Osteocyte (in vitro differentiated cells): ENCODE measurements around the gene CRHBP. TPM values are rescaled to one million over a fixed set of nuclear protein-coding genes. Genes with fewer than 3 reads are reported as not detected.
A peak's percentile ranks its signal among the peaks of the same experiment; 100 is the strongest.

ENCODE experiments used
- DNase-seq: peaks from one replicate; pipeline ENCODE4 v3.0.0; 2021; ENCODE audit warnings: mixed read lengths; ENCODE audit not compliant: unreplicated experiment; ENCODE audit errors: extremely low spot score
- H3K27ac Mint-ChIP-seq: one replicate; pipeline ENCODE4 v1.8.0; 2021; ENCODE audit warnings: mild to moderate bottlenecking, mixed read lengths; ENCODE audit not compliant: unreplicated experiment
- H3K27me3 Mint-ChIP-seq: one replicate; pipeline ENCODE4 v1.8.0; 2021; ENCODE audit warnings: mixed read lengths; ENCODE audit not compliant: unreplicated experiment
- H3K36me3 Mint-ChIP-seq: one replicate; pipeline ENCODE4 v1.8.0; 2021; ENCODE audit warnings: mixed read lengths; ENCODE audit not compliant: unreplicated experiment
- H3K4me1 Mint-ChIP-seq: one replicate; pipeline ENCODE4 v1.8.0; 2021; ENCODE audit warnings: mixed read lengths; ENCODE audit not compliant: unreplicated experiment
- H3K4me3 Mint-ChIP-seq: one replicate; pipeline ENCODE4 v1.8.0; 2021; ENCODE audit warnings: mild to moderate bottlenecking, moderate library complexity, mixed read lengths; ENCODE audit not compliant: unreplicated experiment
- H3K9me3 Mint-ChIP-seq: one replicate; pipeline ENCODE4 v1.8.0; 2021; ENCODE audit warnings: mixed read lengths; ENCODE audit not compliant: unreplicated experiment
- total RNA-seq: library from RNA; stranded (reverse); gene quantifications from 2 replicates; pipeline ENCODE4 v1.2.1, GENCODE V29; 2021
- TF ChIP-seq, protein P1 (sequence below): fragments of 200-600 bp; sonication (generic); IDR thresholded peaks from 2 replicates; pipeline ENCODE4 v1.5.0; 2021; ENCODE audit warnings: antibody characterized with exemption, mild to moderate bottlenecking, moderate library complexity

CRHBP gene
- total RNA-seq, 1 donor from 2014 or later = 9.6 TPM

DNA sequence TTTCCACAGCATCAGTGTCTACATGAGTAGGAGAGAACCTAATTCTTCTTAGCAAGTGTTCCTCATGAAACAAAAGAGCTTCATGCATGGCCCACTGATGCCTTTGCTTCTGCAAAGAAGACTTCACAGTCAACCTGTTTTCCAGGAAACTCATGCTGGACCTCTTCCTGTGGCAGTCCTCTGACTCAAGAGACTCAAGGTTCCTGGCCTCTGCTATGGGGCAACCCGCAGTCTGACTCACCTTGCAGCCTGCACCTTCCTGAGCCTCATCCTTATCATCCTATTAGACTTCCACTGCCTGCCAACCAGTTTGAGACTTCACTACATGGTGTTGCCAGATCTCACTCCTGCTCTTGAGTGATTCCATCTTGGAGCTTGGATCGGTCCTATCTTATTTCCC is 59.8 kb downstream of the CRHBP start:
- no peak for DNase-seq
- no peak overlapping the region for H3K4me3 Mint-ChIP-seq
- no peak overlapping the region for H3K27ac Mint-ChIP-seq
- H3K4me1 Mint-ChIP-seq = no peaks in the 10 kb centered on the region
- H3K27me3 Mint-ChIP-seq = peaks cover 1% of the 10 kb centered on the region
- H3K36me3 Mint-ChIP-seq = no peaks in the 10 kb centered on the region
- H3K9me3 Mint-ChIP-seq = no peaks in the 10 kb centered on the region
- TF ChIP-seq, protein P1, sequence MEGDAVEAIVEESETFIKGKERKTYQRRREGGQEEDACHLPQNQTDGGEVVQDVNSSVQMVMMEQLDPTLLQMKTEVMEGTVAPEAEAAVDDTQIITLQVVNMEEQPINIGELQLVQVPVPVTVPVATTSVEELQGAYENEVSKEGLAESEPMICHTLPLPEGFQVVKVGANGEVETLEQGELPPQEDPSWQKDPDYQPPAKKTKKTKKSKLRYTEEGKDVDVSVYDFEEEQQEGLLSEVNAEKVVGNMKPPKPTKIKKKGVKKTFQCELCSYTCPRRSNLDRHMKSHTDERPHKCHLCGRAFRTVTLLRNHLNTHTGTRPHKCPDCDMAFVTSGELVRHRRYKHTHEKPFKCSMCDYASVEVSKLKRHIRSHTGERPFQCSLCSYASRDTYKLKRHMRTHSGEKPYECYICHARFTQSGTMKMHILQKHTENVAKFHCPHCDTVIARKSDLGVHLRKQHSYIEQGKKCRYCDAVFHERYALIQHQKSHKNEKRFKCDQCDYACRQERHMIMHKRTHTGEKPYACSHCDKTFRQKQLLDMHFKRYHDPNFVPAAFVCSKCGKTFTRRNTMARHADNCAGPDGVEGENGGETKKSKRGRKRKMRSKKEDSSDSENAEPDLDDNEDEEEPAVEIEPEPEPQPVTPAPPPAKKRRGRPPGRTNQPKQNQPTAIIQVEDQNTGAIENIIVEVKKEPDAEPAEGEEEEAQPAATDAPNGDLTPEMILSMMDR = no peak

DNA sequence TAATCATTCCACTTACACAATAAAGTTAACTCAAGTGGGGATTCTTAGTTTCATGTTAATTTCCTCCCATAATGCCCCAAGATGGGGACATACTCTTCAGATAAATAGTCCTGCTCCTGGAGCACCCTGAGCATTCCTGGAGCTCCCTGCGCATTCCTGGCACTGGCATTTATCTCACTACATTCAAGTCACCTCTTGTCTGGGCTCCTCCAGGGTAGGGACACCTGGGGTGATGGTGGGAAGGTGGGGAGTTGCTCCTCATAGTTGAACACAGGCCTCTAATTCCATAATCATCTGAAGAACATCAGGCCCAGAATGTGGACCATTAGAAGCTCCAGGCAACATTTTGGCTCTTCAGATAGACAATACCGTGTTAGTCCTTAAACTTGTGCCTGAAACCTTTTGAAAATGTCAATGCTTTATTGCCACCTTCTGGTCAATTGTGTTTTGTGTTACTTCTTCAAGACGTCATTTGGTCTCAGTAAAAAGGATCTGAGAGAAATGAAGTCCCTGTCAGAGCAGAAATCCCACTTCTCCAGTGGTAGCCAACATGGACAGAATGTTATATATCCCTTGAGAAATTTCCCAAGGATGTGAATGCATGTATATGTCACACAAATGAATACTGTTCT is 63.2 kb downstream of the CRHBP start:
- TF ChIP-seq, protein P1 = peak; percentile 68
- Mint-ChIP-seq H3K9me3 (no peaks in the 10 kb centered on the region), H3K4me1 (no peaks in the 10 kb centered on the region), H3K27ac (no peak overlapping the region), H3K36me3 (no peaks in the 10 kb centered on the region), H3K4me3 (no peak overlapping the region), H3K27me3 (peaks cover 11% of the 10 kb centered on the region)
- DNase-seq = no peak

DNA sequence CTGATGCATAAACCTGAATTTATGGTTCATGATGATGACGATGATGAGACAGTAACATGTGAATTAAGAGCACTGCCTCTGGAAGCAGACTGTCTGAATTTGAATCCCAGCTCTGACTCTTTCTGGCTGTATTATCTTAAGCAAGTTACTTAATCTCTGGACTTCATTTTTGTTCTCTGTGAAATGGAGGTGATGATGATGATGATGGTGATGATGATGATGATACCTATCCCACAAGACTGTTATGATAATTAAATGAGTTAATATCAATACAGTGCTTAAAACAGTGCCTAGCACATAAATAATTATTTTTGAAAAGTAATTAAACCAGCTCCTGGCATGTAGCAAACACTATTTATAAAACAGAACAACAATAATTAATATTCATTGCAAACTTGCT is 64.1 kb downstream of the CRHBP start:
- Mint-ChIP-seq H3K9me3 (no peaks in the 10 kb centered on the region), H3K27ac (no peak overlapping the region)

DNA sequence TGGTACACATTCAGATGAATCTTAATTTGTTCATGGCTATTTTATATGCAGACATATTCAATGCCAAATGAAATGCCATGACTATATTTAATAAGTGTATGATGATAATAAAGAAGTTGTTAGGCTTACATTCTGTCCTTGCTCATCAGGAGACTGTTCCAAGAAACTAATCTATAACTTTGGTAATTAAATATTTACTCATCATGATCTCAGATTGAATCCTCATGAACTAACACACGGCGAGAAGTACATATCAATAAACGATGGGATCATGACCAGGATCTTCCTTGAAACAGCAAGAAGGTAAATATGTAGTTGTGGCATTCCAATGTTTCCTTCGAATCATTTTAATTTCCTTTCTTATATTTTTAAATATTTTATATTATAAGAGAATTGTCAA is 64.8 kb downstream of the CRHBP start:
- no peaks in the 10 kb centered on the region for H3K4me1 Mint-ChIP-seq
- H3K4me3 Mint-ChIP-seq = no peak overlapping the region

More for the DNA sequence above, 64.1 kb downstream of the CRHBP start:
- TF ChIP-seq, protein P1 = no peak
- Mint-ChIP-seq H3K36me3 (no peaks in the 10 kb centered on the region), H3K4me3 (no peak overlapping the region), H3K4me1 (no peaks in the 10 kb centered on the region), H3K27me3 (peaks cover 15% of the 10 kb centered on the region)
- DNase-seq = no peak

More for the DNA sequence above, 64.8 kb downstream of the CRHBP start:
- Mint-ChIP-seq H3K36me3 (no peaks in the 10 kb centered on the region), H3K27me3 (peaks cover 21% of the 10 kb centered on the region), H3K27ac (no peak overlapping the region), H3K9me3 (no peaks in the 10 kb centered on the region)
- TF ChIP-seq, protein P1 = no peak
- no peak for DNase-seq

Other genes with a start within 250 kb of the CRHBP start
- 108 and 113 TPM in 2 replicates for gene F2R, start 236.9 kb upstream of the CRHBP start, total RNA-seq
- 2.0 and 2.1 TPM in 2 replicates for gene F2RL1, start 134.0 kb upstream of the CRHBP start, total RNA-seq
- gene S100Z, start 103.0 kb upstream of the CRHBP start, total RNA-seq = not detected in 2 replicates
- gene AGGF1, start 77.4 kb downstream of the CRHBP start, total RNA-seq = 22.7 and 23.7 TPM in 2 replicates
- 18.0 and 21.0 TPM in 2 replicates for gene ZBED3, start 134.2 kb downstream of the CRHBP start, total RNA-seq